Right atrium auricular region (tissue), 2 donors: ENCODE data around the gene SOX6. TPM values are rescaled to one million over a fixed set of nuclear protein-coding genes. Genes with fewer than 3 reads are reported as not detected.

Experiments used
- DNase-seq: peaks from one replicate; pipeline ENCODE4 v3.0.0-alpha.2; 2019; ENCODE audit warnings: low spot score
- H3K27ac ChIP-seq, 2 donors: fragments of 200-600 bp; sonication (generic); 1 replicate in 1 of 2; 2 replicates in 1 of 2; pipeline ENCODE4 v1.5.1; 2016 to 2019
- H3K27me3 ChIP-seq, 2 donors: fragments of 200-600 bp; sonication (generic); one replicate each; pipeline versions ENCODE4 v1.5.1 to v1.6.0; 2017 to 2019
- H3K36me3 ChIP-seq: fragments of 200-600 bp; sonication (generic); one replicate; pipeline ENCODE4 v1.5.1; 2016
- H3K4me1 ChIP-seq, 2 donors: fragments of 200-600 bp; sonication (generic); one replicate each; pipeline versions ENCODE4 v1.5.1 to v1.6.0; 2017 to 2019
- H3K4me3 ChIP-seq, 2 donors: fragments of 200-600 bp; sonication (generic); 1 replicate in 1 of 2; 2 replicates in 1 of 2; pipeline ENCODE4 v1.5.1; 2017 to 2019; ENCODE audit warnings: mild to moderate bottlenecking in 1 of 2, moderate library complexity in 1 of 2
- H3K9me3 ChIP-seq, 2 donors: fragments of 200-600 bp; sonication (generic); one replicate each; pipeline ENCODE4 v1.5.1; 2019
- CTCF ChIP-seq, 2 donors: fragments of 200-600 bp; sonication (generic); IDR thresholded peaks; one replicate each; pipeline ENCODE4 v1.5.1; 2019; ENCODE audit warnings: antibody characterized with exemption in 2 of 2
- total RNA-seq, 2 donors: library from RNA; depleted of rRNA; stranded (reverse); fragments of >200 nt; gene quantifications; one replicate each; pipeline ENCODE4 v1.1.0, GENCODE V29; 2016

The SOX6 gene
- total RNA-seq, 2 donors from 2014 or later = 13.5 to 14.3 TPM

GRCh38 chr11:15985127-15985859 is 371.1 kb downstream of the SOX6 start:
- H3K27me3 ChIP-seq = no peaks in the 10 kb centered on the region
- no peak for TF ChIP-seq CTCF (IDR thresholded peaks at IDR 0.05)
- no peaks in the 10 kb centered on the region for H3K9me3 ChIP-seq
- peaks cover 0 to 18% of the 10 kb centered on the region in 2 donors for H3K4me1 ChIP-seq
- no peak overlapping the region for H3K4me3 ChIP-seq
- DNase-seq = no peak
- no peaks in the 10 kb centered on the region for H3K36me3 ChIP-seq
- no peak overlapping the region for H3K27ac ChIP-seq

DNA sequence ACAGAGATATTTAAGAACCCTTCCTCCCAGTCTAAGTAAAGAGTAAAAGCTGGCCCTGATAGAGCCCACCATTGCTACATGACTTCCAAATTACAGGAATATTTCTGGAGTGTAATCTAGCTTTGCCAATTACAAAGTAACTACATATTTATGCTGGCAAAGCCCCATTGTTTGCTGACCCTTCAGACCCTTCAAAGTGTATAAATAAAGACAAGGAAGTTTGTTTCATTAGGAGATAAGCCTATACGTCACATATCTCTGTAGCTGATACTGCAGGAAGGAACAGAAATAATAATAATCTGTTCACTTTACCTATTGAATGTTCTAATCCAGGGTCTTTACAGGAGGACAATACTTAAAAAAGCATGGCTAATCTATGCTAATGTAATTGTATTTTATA is 375.1 kb downstream of the SOX6 start:
- no peak for DNase-seq
- no peak for TF ChIP-seq CTCF (IDR thresholded peaks at IDR 0.05)
- Histone ChIP-seq H3K9me3 (no peaks in the 10 kb centered on the region), H3K27ac (no peak overlapping the region), H3K27me3 (no peaks in the 10 kb centered on the region), H3K4me1 (peaks cover 0 to 9% of the 10 kb centered on the region in 2 donors), H3K36me3 (no peaks in the 10 kb centered on the region), H3K4me3 (no peak overlapping the region)

- Histone ChIP-seq H3K27ac (peak overlapping the region; percentile 23 to 49), H3K27me3 (no peaks in the 10 kb centered on the region), H3K4me3 (no peak overlapping the region), H3K4me1 (peaks cover 0 to 18% of the 10 kb centered on the region in 2 donors), H3K36me3 (no peaks in the 10 kb centered on the region), H3K9me3 (no peaks in the 10 kb centered on the region)
- no peak for TF ChIP-seq CTCF (IDR thresholded peaks at IDR 0.05)
- no peak for DNase-seq
Observed at GRCh38 chr11:15977116-15977515, 379.2 kb downstream of the SOX6 start.

- no peak for TF ChIP-seq CTCF (IDR thresholded peaks at IDR 0.05)
- peak overlapping the region; percentile 23 to 49 for H3K27ac ChIP-seq
Observed at GRCh38 chr11:15976433-15977045, 379.8 kb downstream of the SOX6 start.

GRCh38 chr11:15975742-15976141 is 380.6 kb downstream of the SOX6 start:
- DNase-seq = no peak

More at GRCh38 chr11:15976433-15977045, 379.8 kb downstream of the SOX6 start:
- DNase-seq = no peak
- peaks cover 0 to 19% of the 10 kb centered on the region in 2 donors for H3K4me1 ChIP-seq
- no peaks in the 10 kb centered on the region for H3K9me3 ChIP-seq
- no peaks in the 10 kb centered on the region for H3K27me3 ChIP-seq
- H3K36me3 ChIP-seq = no peaks in the 10 kb centered on the region
- no peak overlapping the region for H3K4me3 ChIP-seq

More at GRCh38 chr11:15975742-15976141, 380.6 kb downstream of the SOX6 start:
- Histone ChIP-seq H3K9me3 (no peaks in the 10 kb centered on the region), H3K4me3 (no peak overlapping the region), H3K27ac (no peak overlapping the region), H3K4me1 (peaks cover 0 to 27% of the 10 kb centered on the region in 2 donors), H3K27me3 (no peaks in the 10 kb centered on the region), H3K36me3 (no peaks in the 10 kb centered on the region)
- no peak for TF ChIP-seq CTCF (IDR thresholded peaks at IDR 0.05)
